HepG2 (cell line): ENCODE data around the gene PPP1R13L. TPM values are rescaled to one million over a fixed set of nuclear protein-coding genes. Genes with fewer than 3 reads are reported as not detected.

Experiments
- ADNP ChIP-seq: sonication (generic); formaldehyde crosslinking; IDR thresholded peaks from 2 replicates; pipeline ENCODE4 v1.4.0; 2020; ENCODE audit warnings: missing genetic modification reagents
- BRCA1 ChIP-seq: sonication (generic); formaldehyde crosslinking; IDR thresholded peaks from 2 replicates; pipeline ENCODE4 v1.4.0; 2020; ENCODE audit warnings: missing genetic modification reagents
- CERS6 ChIP-seq: sonication (generic); formaldehyde crosslinking; IDR thresholded peaks from 2 replicates; pipeline ENCODE4 v1.5.0; 2020; ENCODE audit warnings: missing genetic modification reagents
- EEA1 ChIP-seq: sonication (generic); formaldehyde crosslinking; IDR thresholded peaks from 2 replicates; pipeline ENCODE4 v1.5.1; 2020; ENCODE audit warnings: mild to moderate bottlenecking, missing genetic modification reagents, borderline replicate concordance
- HMGA1 ChIP-seq: sonication (generic); formaldehyde crosslinking; conservative IDR thresholded peaks from 2 replicates; pipeline ENCODE4 v1.4.0; 2020; ENCODE audit warnings: missing genetic modification reagents
- IRF2 ChIP-seq: IDR thresholded peaks from 2 replicates; pipeline ENCODE4 v1.6.1; 2018; ENCODE audit warnings: missing genetic modification reagents, missing compliant biosample characterization
- KLF16 ChIP-seq, 2 experiments: sonication (generic) in 1 of 2; formaldehyde crosslinking in 1 of 2; IDR thresholded peaks; 2 replicates each; pipeline versions ENCODE4 v1.6.1 to v1.8.0; 2016 to 2023; ENCODE audit warnings: missing genetic modification reagents in 2 of 2, missing compliant biosample characterization in 1 of 2
- MAZ ChIP-seq, 2 experiments: sonication (generic) in 1 of 2; formaldehyde crosslinking in 1 of 2; IDR thresholded peaks; 2 replicates each; pipeline versions ENCODE4 v1.5.0 to v1.6.1; 2012 to 2020; ENCODE audit warnings: low read depth in 2 of 2, mild to moderate bottlenecking in 2 of 2, borderline replicate concordance in 1 of 2, improper control_type of control experiment in 1 of 2, low read length in 1 of 2, missing genetic modification reagents in 1 of 2, moderate library complexity in 1 of 2
- MTERF4 ChIP-seq: sonication (generic); formaldehyde crosslinking; IDR thresholded peaks from 2 replicates; pipeline ENCODE4 v1.8.0; 2023; ENCODE audit warnings: mild to moderate bottlenecking, missing genetic modification reagents
- PCBP1 ChIP-seq: fragments of 200-400 bp; formaldehyde crosslinking; IDR thresholded peaks from 2 replicates; pipeline ENCODE4 v1.6.1; 2017; ENCODE audit warnings: mild to moderate bottlenecking, low read depth, low read length, borderline replicate concordance
- PHF21A ChIP-seq: sonication (generic); formaldehyde crosslinking; IDR thresholded peaks from 2 replicates; pipeline ENCODE4 v1.5.0; 2020; ENCODE audit warnings: mild to moderate bottlenecking, missing genetic modification reagents
- RORA ChIP-seq: sonication (generic); formaldehyde crosslinking; IDR thresholded peaks from 2 replicates; pipeline ENCODE4 v1.5.0; 2020; ENCODE audit warnings: mild to moderate bottlenecking, missing genetic modification reagents, moderate library complexity
- STAT5B ChIP-seq: sonication (generic); formaldehyde crosslinking; IDR thresholded peaks from 2 replicates; pipeline ENCODE4 v1.4.0; 2020; ENCODE audit warnings: missing genetic modification reagents
- TBP ChIP-seq: sonication (generic); formaldehyde crosslinking; IDR thresholded peaks from 2 replicates; pipeline ENCODE4 v1.5.0; 2020; ENCODE audit warnings: missing genetic modification reagents
- TIGD3 ChIP-seq: sonication (generic); formaldehyde crosslinking; IDR thresholded peaks from 2 replicates; pipeline ENCODE4 v1.5.1; 2020; ENCODE audit warnings: mild to moderate bottlenecking, missing genetic modification reagents, borderline replicate concordance
- ZBTB44 ChIP-seq: sonication (generic); formaldehyde crosslinking; IDR thresholded peaks from 2 replicates; pipeline ENCODE4 v1.4.0; 2020; ENCODE audit warnings: missing genetic modification reagents
- ZIK1 ChIP-seq: sonication (generic); formaldehyde crosslinking; IDR thresholded peaks from 2 replicates; pipeline ENCODE4 v1.5.0; 2020; ENCODE audit warnings: mild to moderate bottlenecking, low read depth, missing genetic modification reagents, borderline replicate concordance
- ZNF138 ChIP-seq: sonication (generic); formaldehyde crosslinking; IDR thresholded peaks from 2 replicates; pipeline ENCODE4 v1.5.0; 2020; ENCODE audit warnings: mild to moderate bottlenecking, low read depth, missing genetic modification reagents
- ZNF17 ChIP-seq: sonication (generic); formaldehyde crosslinking; IDR thresholded peaks from 2 replicates; pipeline ENCODE4 v1.5.0; 2020; ENCODE audit warnings: mild to moderate bottlenecking, missing genetic modification reagents
- ZNF329 ChIP-seq: sonication (generic); formaldehyde crosslinking; IDR thresholded peaks from 2 replicates; pipeline ENCODE4 v1.9.0; 2021; ENCODE audit warnings: low read depth, mild to moderate bottlenecking, missing genetic modification reagents
- ZNF354B ChIP-seq: sonication (generic); formaldehyde crosslinking; IDR thresholded peaks from 2 replicates; pipeline ENCODE4 v1.8.0; 2022; ENCODE audit warnings: mild to moderate bottlenecking, missing genetic modification reagents
- ZNF362 ChIP-seq: sonication (generic); formaldehyde crosslinking; IDR thresholded peaks from 2 replicates; pipeline ENCODE4 v1.4.0; 2020; ENCODE audit warnings: missing genetic modification reagents, mild to moderate bottlenecking, borderline replicate concordance
- ZNF510 ChIP-seq: sonication (generic); formaldehyde crosslinking; IDR thresholded peaks from 2 replicates; pipeline ENCODE4 v1.4.0; 2020; ENCODE audit warnings: low read depth, mild to moderate bottlenecking, missing genetic modification reagents
- ZNF570 ChIP-seq: sonication (generic); formaldehyde crosslinking; IDR thresholded peaks from 2 replicates; pipeline ENCODE4 v1.4.0; 2020; ENCODE audit warnings: mild to moderate bottlenecking, missing genetic modification reagents, borderline replicate concordance
- polyA plus RNA-seq, 8 experiments: library from polyadenylated mRNA; depleted of rRNA in 3 of 8; stranded (reverse) in 7 of 8; unstranded in 1 of 8; fragments of >200 nt; fragmentation: Illumina TruSeq in 4 of 8; extraction: Trizol in 4 of 8; gene quantifications; 2 replicates each; pipeline versions ENCODE4 v1.2.1 to v1.2.3, GENCODE V29; 2011 to 2016; ENCODE audit warnings: low read depth in 4 of 8, missing spikeins in 1 of 8, mixed read lengths in 1 of 8; ENCODE audit not compliant: insufficient read depth in 1 of 8
- total RNA-seq, 5 experiments: library from RNA; depleted of rRNA; stranded (reverse); fragments of >200 nt; fragmentation: Illumina TruSeq; extraction: Trizol; gene quantifications; 2 replicates each; pipeline ENCODE4 v1.2.3, GENCODE V29; 2016; ENCODE audit warnings: low read depth in 1 of 5

The PPP1R13L gene
- total and polyA plus RNA-seq, 2 of the 13 experiments (the other 11 are each of a cell fraction or from before 2014, with no cell fraction given) = 1.3 to 6.6 TPM

- no peak for TF ChIP-seq ZNF354B
- no peak for TF ChIP-seq ZBTB44 (CRISPR knock-in tag)
- peak; percentile 59; the same call in 1 of the 2 replicates for TF ChIP-seq BRCA1 (CRISPR knock-in tag)
- no peak for TF ChIP-seq HMGA1
- no peak for TF ChIP-seq RORA (CRISPR knock-in tag)
- TF ChIP-seq TBP (CRISPR knock-in tag) = no peak
- no peak for TF ChIP-seq ADNP (CRISPR knock-in tag)
- TF ChIP-seq PHF21A (CRISPR knock-in tag) = peak; percentile 68
- no peak for TF ChIP-seq PCBP1
- no peak for TF ChIP-seq ZNF138 (CRISPR knock-in tag)
- no peak for TF ChIP-seq EEA1 (CRISPR knock-in tag)
- TF ChIP-seq ZNF329 = no peak
- no peak for TF ChIP-seq ZNF570
- no peak for TF ChIP-seq KLF16 (CRISPR knock-in tag; IDR thresholded peaks at IDR 0.05)
- no peak for TF ChIP-seq ZIK1 (CRISPR knock-in tag)
- TF ChIP-seq IRF2 (CRISPR knock-in tag) = peak; percentile 18; the same call in 1 of the 2 replicates
- TF ChIP-seq ZNF362 (CRISPR knock-in tag) = no peak
- TF ChIP-seq ZNF17 (CRISPR knock-in tag) = no peak
- peak; percentile 16; the same call in 1 of the 2 replicates for TF ChIP-seq MAZ (IDR thresholded peaks at IDR 0.05; ENCODE audit: borderline replicate concordance, low read depth, low read length)
- TF ChIP-seq MAZ (CRISPR knock-in tag; IDR thresholded peaks at IDR 0.05; ENCODE audit: low read depth) = peak; percentile 28; the same call in 1 of the 2 replicates
- no peak for TF ChIP-seq MTERF4 (CRISPR knock-in tag)
- TF ChIP-seq CERS6 (CRISPR knock-in tag) = no peak
- no peak for TF ChIP-seq ZNF510 (CRISPR knock-in tag)
- no peak for TF ChIP-seq TIGD3 (CRISPR knock-in tag)
- TF ChIP-seq STAT5B (CRISPR knock-in tag) = no peak
These were observed 39.6 kb upstream of the PPP1R13L start (continued) for GRCh38 chr19:45444318-45445041.
